Measurements from ENCODE around the gene EIF2S1. TPM values are rescaled to one million over a fixed set of nuclear protein-coding genes. Genes with fewer than 3 reads are reported as not detected.

EIF2S1 gene
- total RNA-seq, 1 donor from 2014 or later, result 356 TPM

- no peak for FAIRE-seq
- H3K4me3 ChIP-seq (ENCODE audit: low read depth, low read length), result no peak overlapping the region
- no peak for TF ChIP-seq CTCF (IDR thresholded peaks at IDR 0.05; ENCODE audit: insufficient read depth, low read length, severe bottlenecking)
These were observed 69.5 kb downstream of the EIF2S1 start for GRCh38 chr14:67429510-67430205.

GRCh38 chr14:67432050-67432564 lies 72.0 kb downstream of the EIF2S1 start:
- no peak overlapping the region for H3K4me3 ChIP-seq (ENCODE audit: low read depth, low read length)
- no peaks in the 10 kb centered on the region for H3K27me3 ChIP-seq (ENCODE audit: control insufficient read depth, insufficient read depth, low read length)
- no peak for TF ChIP-seq CTCF (IDR thresholded peaks at IDR 0.05; ENCODE audit: insufficient read depth, low read length, severe bottlenecking)
- DNase-seq (ENCODE audit: low read depth) (no peak), FAIRE-seq (peak; percentile 18)
- H3K36me3 ChIP-seq (ENCODE audit: control insufficient read depth, insufficient read depth, low read length), result no peaks in the 10 kb centered on the region

More at GRCh38 chr14:67429510-67430205, 69.5 kb downstream of the EIF2S1 start:
- H3K36me3 ChIP-seq (ENCODE audit: control insufficient read depth, insufficient read depth, low read length), result no peaks in the 10 kb centered on the region
- no peaks in the 10 kb centered on the region for H3K27me3 ChIP-seq (ENCODE audit: control insufficient read depth, insufficient read depth, low read length)
- DNase-seq (ENCODE audit: low read depth), result no peak

- TF ChIP-seq CTCF (IDR thresholded peaks at IDR 0.05; ENCODE audit: insufficient read depth, low read length, severe bottlenecking), result no peak
- Histone ChIP-seq H3K4me3 (ENCODE audit: low read depth, low read length) (no peak overlapping the region), H3K27me3 (ENCODE audit: control insufficient read depth, insufficient read depth, low read length) (no peaks in the 10 kb centered on the region), H3K36me3 (ENCODE audit: control insufficient read depth, insufficient read depth, low read length) (no peaks in the 10 kb centered on the region)
- no peak for DNase-seq (ENCODE audit: low read depth)
- no peak for FAIRE-seq
These were observed 75.5 kb downstream of the EIF2S1 start for GRCh38 chr14:67435603-67436002.

Other genes with a start within 250 kb of the EIF2S1 start
- not detected in 2 replicates for gene GARIN2, start 170.9 kb upstream of the EIF2S1 start, total RNA-seq
- 11.1 and 15.3 TPM in 2 replicates for gene PALS1, start 118.9 kb upstream of the EIF2S1 start, total RNA-seq
- 126 and 155 TPM in 2 replicates for gene ATP6V1D, start 524 bp upstream of the EIF2S1 start, total RNA-seq
- gene PLEK2, start 51.8 kb downstream of the EIF2S1 start, total RNA-seq, result 20.4 and 111 TPM in 2 replicates
- gene TMEM229B, start 128.4 kb downstream of the EIF2S1 start, total RNA-seq, result 0.26 and 1.2 TPM in 2 replicates
- gene PLEKHH1, start 173.0 kb downstream of the EIF2S1 start, total RNA-seq, result 4.4 and 4.7 TPM in 2 replicates
- 17.9 and 19.1 TPM in 2 replicates for gene PIGH, start 239.9 kb downstream of the EIF2S1 start, total RNA-seq

Measured in bronchial epithelial cell (primary cell).